GM23338 (cell line): Measurements from ENCODE around the gene MYOM3. TPM values are rescaled to one million over a fixed set of nuclear protein-coding genes. Genes with fewer than 3 reads are reported as not detected.

ENCODE experiments used
- ATAC-seq: fragments of 200-7000 bp; cut with Tn5 transposase; 3 replicates; pipeline ENCODE4 v1.9.1; 2020
- DNase-seq: peaks from one replicate; pipeline ENCODE4 v3.0.0-alpha.2; 2015; ENCODE audit warnings: low spot score
- H2AFZ ChIP-seq: fragments of 200-600 bp; sonication (generic); 2 replicates; pipeline ENCODE4 v1.8.0; 2016; ENCODE audit warnings: antibody characterized with exemption, mild to moderate bottlenecking, moderate library complexity
- H3F3A ChIP-seq: fragments of 200-600 bp; sonication (generic); replicated peaks from 2 replicates; pipeline ENCODE4 v1.8.0; 2017; ENCODE audit warnings: antibody characterized with exemption, mixed run types, low read depth
- H3K27ac ChIP-seq: fragments of 200-600 bp; sonication (generic); 2 replicates; pipeline ENCODE4 v1.6.1; 2016; ENCODE audit warnings: low read depth
- H3K27me3 ChIP-seq: fragments of 200-600 bp; sonication (generic); 2 replicates; pipeline ENCODE4 v1.8.0; 2016; ENCODE audit warnings: mild to moderate bottlenecking, mixed run types, moderate library complexity; ENCODE audit not compliant: insufficient read depth
- H3K36me3 ChIP-seq: fragments of 200-600 bp; sonication (generic); 2 replicates; pipeline ENCODE4 v1.8.0; 2016; ENCODE audit warnings: mild to moderate bottlenecking; ENCODE audit not compliant: insufficient read depth
- H3K4me1 ChIP-seq: fragments of 200-600 bp; sonication (generic); 2 replicates; pipeline ENCODE4 v1.8.0; 2016; ENCODE audit warnings: mild to moderate bottlenecking, moderate library complexity; ENCODE audit not compliant: insufficient read depth
- H3K4me2 ChIP-seq: fragments of 200-600 bp; sonication (generic); 2 replicates; pipeline ENCODE4 v1.7.1; 2017; ENCODE audit warnings: mixed run types
- H3K4me3 ChIP-seq: fragments of 200-600 bp; sonication (generic); 2 replicates; pipeline ENCODE4 v1.6.1; 2016; ENCODE audit warnings: mixed run types
- H3K79me2 ChIP-seq: fragments of 200-600 bp; sonication (generic); replicated peaks from 2 replicates; pipeline ENCODE4 v1.8.0; 2017; ENCODE audit warnings: mild to moderate bottlenecking; ENCODE audit not compliant: insufficient read depth
- H3K9me2 ChIP-seq: fragments of 200-600 bp; sonication (generic); 2 replicates; pipeline ENCODE4 v1.8.0; 2017; ENCODE audit not compliant: insufficient read depth
- H4K20me1 ChIP-seq: fragments of 200-600 bp; sonication (generic); replicated peaks from 2 replicates; pipeline ENCODE4 v1.8.0; 2017; ENCODE audit warnings: mild to moderate bottlenecking; ENCODE audit not compliant: insufficient read depth
- H3K27ac Mint-ChIP-seq: 2 replicates; pipeline ENCODE4 v1.8.0; 2020; ENCODE audit warnings: inconsistent platforms, mild to moderate bottlenecking, moderate library complexity, mixed read lengths
- H3K27me3 Mint-ChIP-seq: 3 replicates; pipeline ENCODE4 v1.8.0; 2022; ENCODE audit warnings: low read depth, mild to moderate bottlenecking, moderate library complexity, mixed read lengths, inconsistent platforms; ENCODE audit not compliant: insufficient read depth, poor library complexity
- H3K36me3 Mint-ChIP-seq: 3 replicates; pipeline ENCODE4 v1.8.0; 2021; ENCODE audit warnings: low read depth, mild to moderate bottlenecking, inconsistent platforms, moderate library complexity, mixed read lengths
- H3K4me1 Mint-ChIP-seq: 3 replicates; pipeline ENCODE4 v1.8.0; 2020; ENCODE audit warnings: mild to moderate bottlenecking, inconsistent platforms, mixed read lengths
- H3K4me3 Mint-ChIP-seq: 3 replicates; pipeline ENCODE4 v1.8.0; 2021; ENCODE audit warnings: moderate library complexity, mild to moderate bottlenecking, inconsistent platforms, mixed read lengths
- H3K9me3 Mint-ChIP-seq: 3 replicates; pipeline ENCODE4 v1.8.0; 2020; ENCODE audit warnings: moderate library complexity, mild to moderate bottlenecking, inconsistent platforms, mixed read lengths
- EZH2 ChIP-seq: fragments of 200-600 bp; sonication (generic); IDR thresholded peaks from one replicate; pipeline ENCODE4 v1.8.0; 2017; ENCODE audit warnings: antibody characterized with exemption, mild to moderate bottlenecking, low read depth; ENCODE audit not compliant: unreplicated experiment
- JUNB ChIP-seq: IDR thresholded peaks from one replicate; pipeline ENCODE4 v1.6.1; 2016; ENCODE audit warnings: antibody characterized with exemption; ENCODE audit not compliant: unreplicated experiment
- polyA plus RNA-seq: library from polyadenylated mRNA; unstranded; fragments of >200 nt; fragmentation: Nextera tagmentation; extraction: Ambion mirVana; gene quantifications from 2 replicates; pipeline ENCODE4 v1.2.1, GENCODE V29; 2016
- total RNA-seq: library from RNA; depleted of rRNA; stranded (reverse); fragments of >200 nt; shearing (Covaris generic); gene quantifications from 2 replicates; pipeline ENCODE4 v1.2.3, GENCODE V29; 2014
- TF ChIP-seq, protein P1 (sequence below): fragments of 250-450 bp; sonication (Bioruptor Pico); IDR thresholded peaks from 2 replicates; pipeline ENCODE4 v1.5.0; 2020; ENCODE audit warnings: mild to moderate bottlenecking, moderate library complexity

The MYOM3 gene
- total and polyA plus RNA-seq, 2 experiments from 2014 or later: not detected

DNA sequence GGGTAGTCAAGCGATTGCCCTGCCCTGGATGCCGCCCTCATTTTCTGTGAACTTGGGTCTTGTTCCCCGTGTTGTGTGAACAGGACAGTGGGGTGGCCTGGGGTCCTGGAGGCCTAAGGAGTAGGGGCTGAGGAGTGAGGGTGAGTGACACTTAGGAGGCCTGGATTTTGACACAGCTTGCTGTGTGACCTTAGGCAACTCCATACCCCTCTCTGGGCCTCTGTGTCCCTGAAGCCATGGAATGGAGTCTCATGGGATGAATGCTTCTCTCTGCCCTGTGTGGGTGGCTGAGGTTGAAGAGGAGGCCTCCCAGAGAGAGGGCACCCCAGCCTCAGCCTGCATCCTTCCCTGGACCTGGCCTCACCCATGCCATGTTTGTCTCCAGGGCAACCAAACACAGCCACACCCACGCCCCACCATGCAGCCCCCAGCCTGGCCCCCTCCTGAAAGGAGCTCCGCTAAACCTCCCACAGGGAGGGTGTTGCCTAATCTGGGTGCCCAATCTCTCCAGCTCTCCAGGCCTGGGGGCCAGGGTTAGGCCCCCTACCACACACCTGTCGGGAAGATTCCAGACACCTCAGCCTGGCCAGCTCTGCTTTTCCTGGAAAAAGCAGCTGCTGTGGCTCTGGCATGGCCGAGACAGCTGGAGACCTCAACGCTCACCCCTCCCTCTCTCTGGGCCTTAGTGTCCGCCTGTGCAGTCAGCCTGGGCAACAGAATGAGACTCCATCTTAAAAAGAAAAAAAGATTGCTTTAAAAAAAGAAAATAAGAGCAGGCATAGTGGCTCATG, 9.9 kb downstream of the MYOM3 start:
- Mint-ChIP-seq H3K4me1 (peaks cover 7% of the 10 kb centered on the region), H3K4me3 (no peak overlapping the region)
- no peaks in the 10 kb centered on the region for H3F3A ChIP-seq

More for the DNA sequence above, 9.9 kb downstream of the MYOM3 start:
- TF ChIP-seq, protein P1, sequence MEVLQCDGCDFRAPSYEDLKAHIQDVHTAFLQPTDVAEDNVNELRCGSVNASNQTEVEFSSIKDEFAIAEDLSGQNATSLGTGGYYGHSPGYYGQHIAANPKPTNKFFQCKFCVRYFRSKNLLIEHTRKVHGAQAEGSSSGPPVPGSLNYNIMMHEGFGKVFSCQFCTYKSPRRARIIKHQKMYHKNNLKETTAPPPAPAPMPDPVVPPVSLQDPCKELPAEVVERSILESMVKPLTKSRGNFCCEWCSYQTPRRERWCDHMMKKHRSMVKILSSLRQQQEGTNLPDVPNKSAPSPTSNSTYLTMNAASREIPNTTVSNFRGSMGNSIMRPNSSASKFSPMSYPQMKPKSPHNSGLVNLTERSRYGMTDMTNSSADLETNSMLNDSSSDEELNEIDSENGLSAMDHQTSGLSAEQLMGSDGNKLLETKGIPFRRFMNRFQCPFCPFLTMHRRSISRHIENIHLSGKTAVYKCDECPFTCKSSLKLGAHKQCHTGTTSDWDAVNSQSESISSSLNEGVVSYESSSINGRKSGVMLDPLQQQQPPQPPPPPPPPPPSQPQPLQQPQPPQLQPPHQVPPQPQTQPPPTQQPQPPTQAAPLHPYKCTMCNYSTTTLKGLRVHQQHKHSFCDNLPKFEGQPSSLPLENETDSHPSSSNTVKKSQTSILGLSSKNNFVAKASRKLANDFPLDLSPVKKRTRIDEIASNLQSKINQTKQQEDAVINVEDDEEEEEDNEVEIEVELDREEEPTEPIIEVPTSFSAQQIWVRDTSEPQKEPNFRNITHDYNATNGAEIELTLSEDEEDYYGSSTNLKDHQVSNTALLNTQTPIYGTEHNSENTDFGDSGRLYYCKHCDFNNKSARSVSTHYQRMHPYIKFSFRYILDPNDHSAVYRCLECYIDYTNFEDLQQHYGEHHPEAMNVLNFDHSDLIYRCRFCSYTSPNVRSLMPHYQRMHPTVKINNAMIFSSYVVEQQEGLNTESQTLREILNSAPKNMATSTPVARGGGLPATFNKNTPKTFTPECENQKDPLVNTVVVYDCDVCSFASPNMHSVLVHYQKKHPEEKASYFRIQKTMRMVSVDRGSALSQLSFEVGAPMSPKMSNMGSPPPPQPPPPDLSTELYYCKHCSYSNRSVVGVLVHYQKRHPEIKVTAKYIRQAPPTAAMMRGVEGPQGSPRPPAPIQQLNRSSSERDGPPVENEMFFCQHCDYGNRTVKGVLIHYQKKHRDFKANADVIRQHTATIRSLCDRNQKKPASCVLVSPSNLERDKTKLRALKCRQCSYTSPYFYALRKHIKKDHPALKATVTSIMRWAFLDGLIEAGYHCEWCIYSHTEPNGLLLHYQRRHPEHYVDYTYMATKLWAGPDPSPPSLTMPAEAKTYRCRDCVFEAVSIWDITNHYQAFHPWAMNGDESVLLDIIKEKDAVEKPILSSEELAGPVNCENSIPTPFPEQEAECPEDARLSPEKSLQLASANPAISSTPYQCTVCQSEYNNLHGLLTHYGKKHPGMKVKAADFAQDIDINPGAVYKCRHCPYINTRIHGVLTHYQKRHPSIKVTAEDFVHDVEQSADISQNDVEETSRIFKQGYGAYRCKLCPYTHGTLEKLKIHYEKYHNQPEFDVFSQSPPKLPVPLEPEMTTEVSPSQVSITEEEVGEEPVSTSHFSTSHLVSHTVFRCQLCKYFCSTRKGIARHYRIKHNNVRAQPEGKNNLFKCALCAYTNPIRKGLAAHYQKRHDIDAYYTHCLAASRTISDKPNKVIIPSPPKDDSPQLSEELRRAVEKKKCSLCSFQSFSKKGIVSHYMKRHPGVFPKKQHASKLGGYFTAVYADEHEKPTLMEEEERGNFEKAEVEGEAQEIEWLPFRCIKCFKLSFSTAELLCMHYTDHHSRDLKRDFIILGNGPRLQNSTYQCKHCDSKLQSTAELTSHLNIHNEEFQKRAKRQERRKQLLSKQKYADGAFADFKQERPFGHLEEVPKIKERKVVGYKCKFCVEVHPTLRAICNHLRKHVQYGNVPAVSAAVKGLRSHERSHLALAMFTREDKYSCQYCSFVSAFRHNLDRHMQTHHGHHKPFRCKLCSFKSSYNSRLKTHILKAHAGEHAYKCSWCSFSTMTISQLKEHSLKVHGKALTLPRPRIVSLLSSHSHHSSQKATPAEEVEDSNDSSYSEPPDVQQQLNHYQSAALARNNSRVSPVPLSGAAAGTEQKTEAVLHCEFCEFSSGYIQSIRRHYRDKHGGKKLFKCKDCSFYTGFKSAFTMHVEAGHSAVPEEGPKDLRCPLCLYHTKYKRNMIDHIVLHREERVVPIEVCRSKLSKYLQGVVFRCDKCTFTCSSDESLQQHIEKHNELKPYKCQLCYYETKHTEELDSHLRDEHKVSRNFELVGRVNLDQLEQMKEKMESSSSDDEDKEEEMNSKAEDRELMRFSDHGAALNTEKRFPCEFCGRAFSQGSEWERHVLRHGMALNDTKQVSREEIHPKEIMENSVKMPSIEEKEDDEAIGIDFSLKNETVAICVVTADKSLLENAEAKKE: no peak
- no peak for TF ChIP-seq JUNB
- no peak for TF ChIP-seq EZH2
- DNase-seq (no peak), ATAC-seq (no peak)
- no peaks in the 10 kb centered on the region for H3K9me2 ChIP-seq
- H3K4me2 ChIP-seq: no peak overlapping the region
- H3K36me3 Mint-ChIP-seq: no peaks in the 10 kb centered on the region
- H3K4me3 ChIP-seq: no peak overlapping the region
- H3K36me3 ChIP-seq: no peaks in the 10 kb centered on the region
- H2AFZ ChIP-seq: no peak overlapping the region
- H3K4me1 ChIP-seq: no peaks in the 10 kb centered on the region
- no peaks in the 10 kb centered on the region for H3K9me3 Mint-ChIP-seq
- no peak overlapping the region for H3K27ac Mint-ChIP-seq
- H3K27me3 ChIP-seq: no peaks in the 10 kb centered on the region
- H3K79me2 ChIP-seq: no peaks in the 10 kb centered on the region
- no peak overlapping the region for H3K27ac ChIP-seq
- peaks cover 9% of the 10 kb centered on the region for H3K27me3 Mint-ChIP-seq
- no peaks in the 10 kb centered on the region for H4K20me1 ChIP-seq
